HCT116 (cell line): Measurements from ENCODE around the gene SLC7A1. TPM values are rescaled to one million over a fixed set of nuclear protein-coding genes. Genes with fewer than 3 reads are reported as not detected.

ENCODE experiments used
- ATAC-seq: fragments of 200-7000 bp; cut with Tn5 transposase; 2 replicates; pipeline ENCODE4 v1.9.1; 2020; ENCODE audit warnings: mild to moderate bottlenecking, moderate library complexity
- BruUV-seq: library from RNA; stranded (reverse); fragments of 400-500 nt; replicated peaks from 2 replicates; lab custom pipeline; 2021; lab: Mats Ljungman, UMichigan
- CTCF ChIA-PET: fragments of 300-600 bp; sonication (Branson Sonifier 250); formaldehyde crosslinking; loops from one replicate; lab custom pipeline; 2021; ENCODE audit warnings: antibody characterized with exemption; lab: Charles Lee
- POLR2A ChIA-PET: fragments of 300-600, 350-600 bp; sonication (Branson Sonifier 250); formaldehyde crosslinking; loops from one replicate; lab custom pipeline; 2021; ENCODE audit warnings: antibody characterized with exemption; lab: Charles Lee
- RAD21 ChIA-PET, 2 experiments: fragments of 300-600 bp; sonication (Branson Sonifier 250); formaldehyde crosslinking; loops; one replicate each; lab custom pipeline; 2023; ENCODE audit warnings: low total read pairs in 2 of 2; ENCODE audit not compliant: uncharacterized antibody in 2 of 2, unreplicated experiment in 2 of 2, low non-redundant PET in 1 of 2; lab: Charles Lee
- DNase-seq: peaks from one replicate; pipeline ENCODE4 v3.0.0-alpha.2; 2010; ENCODE audit warnings: low read depth, low spot score
- H2AFZ ChIP-seq: fragments of 200-600 bp; shearing (Covaris generic), sonication (generic); 2 replicates; pipeline ENCODE4 v1.6.1; 2017; ENCODE audit warnings: low read depth, mixed run types, mixed read lengths, antibody characterized with exemption, low read length; ENCODE audit not compliant: poor library complexity, severe bottlenecking
- H3K27ac ChIP-seq: 2 replicates; pipeline ENCODE4 v1.5.1; 2012; ENCODE audit warnings: low read depth, low read length
- H3K27me3 ChIP-seq: fragments of 200-600 bp; sonication (generic); 2 replicates; pipeline ENCODE4 v1.6.1; 2016; ENCODE audit warnings: mixed run types, low read length, mixed read lengths; ENCODE audit not compliant: insufficient read depth
- H3K36me3 ChIP-seq, 2 experiments: fragments of 200-500 bp in 1 of 2; fragments of 200-600 bp in 1 of 2; sonication (Bioruptor generic) in 1 of 2; sonication (generic) in 1 of 2; 2 replicates each; pipeline versions ENCODE4 v1.5.1 to v1.6.1; 2014 to 2016; ENCODE audit warnings: low read length in 2 of 2, inconsistent platforms in 1 of 2, mixed read lengths in 1 of 2, mixed run types in 1 of 2; ENCODE audit not compliant: insufficient read depth in 2 of 2, control insufficient read depth in 1 of 2
- H3K4me1 ChIP-seq, 2 experiments: fragments of 200-600 bp in 1 of 2; sonication (generic) in 1 of 2; 2 replicates each; pipeline versions ENCODE4 v1.5.1 to v1.6.1; 2012 to 2017; ENCODE audit warnings: low read length in 2 of 2, inconsistent platforms in 1 of 2, mild to moderate bottlenecking in 1 of 2, mixed read lengths in 1 of 2, mixed run types in 1 of 2, moderate library complexity in 1 of 2; ENCODE audit not compliant: insufficient read depth in 2 of 2, control insufficient read depth in 1 of 2
- H3K4me2 ChIP-seq: fragments of 200-600 bp; sonication (generic); 2 replicates; pipeline ENCODE4 v1.6.1; 2017; ENCODE audit warnings: mixed run types, low read length, mixed read lengths
- H3K4me3 ChIP-seq, 2 experiments: fragments of 200-600 bp in 1 of 2; sonication (generic) in 1 of 2; replicated peaks in 1 of 2; 2 replicates each; pipeline ENCODE4 v1.5.1; 2011 to 2016; ENCODE audit warnings: low read length in 2 of 2, control low read depth in 1 of 2, low read depth in 1 of 2, mild to moderate bottlenecking in 1 of 2, mixed read lengths in 1 of 2, mixed run types in 1 of 2
- H3K79me2 ChIP-seq: fragments of 200-600 bp; sonication (generic); 2 replicates; pipeline ENCODE4 v1.6.1; 2017; ENCODE audit warnings: mild to moderate bottlenecking, mixed run types, low read length, moderate library complexity, mixed read lengths; ENCODE audit not compliant: insufficient read depth
- H3K9ac ChIP-seq: fragments of 200-600 bp; sonication (generic); 2 replicates; pipeline ENCODE4 v1.6.1; 2016; ENCODE audit warnings: low read length, mixed read lengths
- H3K9me2 ChIP-seq: fragments of 200-600 bp; sonication (generic), shearing (Covaris generic); 2 replicates; pipeline ENCODE4 v1.6.1; 2017; ENCODE audit warnings: mixed run types, mild to moderate bottlenecking, moderate library complexity; ENCODE audit not compliant: insufficient read depth
- H3K9me3 ChIP-seq, 2 experiments: fragments of 200-500 bp in 1 of 2; fragments of 200-600 bp in 1 of 2; sonication (Bioruptor generic) in 1 of 2; sonication (generic) in 1 of 2; 2 replicates each; pipeline ENCODE4 v1.6.1; 2014 to 2017; ENCODE audit warnings: low read length in 2 of 2, mixed read lengths in 2 of 2, inconsistent platforms in 1 of 2, low read depth in 1 of 2, mild to moderate bottlenecking in 1 of 2, mixed run types in 1 of 2, moderate library complexity in 1 of 2; ENCODE audit not compliant: control insufficient read depth in 1 of 2, insufficient read depth in 1 of 2
- H4K20me1 ChIP-seq: fragments of 200-600 bp; sonication (generic), shearing (Covaris generic); 2 replicates; pipeline ENCODE4 v1.6.1; 2017; ENCODE audit warnings: mixed run types, mild to moderate bottlenecking, moderate library complexity; ENCODE audit not compliant: insufficient read depth
- CBX3 ChIP-seq: IDR thresholded peaks from 2 replicates; pipeline ENCODE4 v1.6.1; 2012; ENCODE audit warnings: low read depth
- CEBPB ChIP-seq: IDR thresholded peaks from 2 replicates; pipeline ENCODE4 v1.6.1; 2012; ENCODE audit warnings: low read depth
- CTCF ChIP-seq, 3 experiments: fragments of 200-600 bp in 1 of 3; sonication (generic) in 1 of 3; IDR thresholded peaks in 2 of 3; conservative IDR thresholded peaks in 1 of 3; 2 replicates each; pipeline ENCODE4 v1.5.1; 2012 to 2017; ENCODE audit warnings: low read depth in 2 of 3, low read length in 2 of 3, antibody characterized with exemption in 1 of 3, borderline replicate concordance in 1 of 3, control low read depth in 1 of 3, mild to moderate bottlenecking in 1 of 3, mixed read lengths in 1 of 3, mixed run types in 1 of 3, moderate library complexity in 1 of 3; ENCODE audit not compliant: insufficient read depth in 1 of 3
- EGR1 ChIP-seq: IDR thresholded peaks from 2 replicates; pipeline ENCODE4 v1.6.1; 2012; ENCODE audit warnings: low read depth
- ELF1 ChIP-seq: IDR thresholded peaks from 2 replicates; pipeline ENCODE4 v1.6.1; 2012; ENCODE audit warnings: low read depth, borderline replicate concordance
- EZH2 ChIP-seq: fragments of 200-600 bp; sonication (generic); IDR thresholded peaks from 2 replicates; pipeline ENCODE4 v1.6.1; 2017; ENCODE audit warnings: antibody characterized with exemption, mixed run types
- EZH2phosphoT487 ChIP-seq: fragments of 200-600 bp; IDR thresholded peaks from 2 replicates; pipeline ENCODE4 v1.6.1; 2018; ENCODE audit warnings: antibody characterized with exemption, borderline replicate concordance
- FOSL1 ChIP-seq: IDR thresholded peaks from 2 replicates; pipeline ENCODE4 v1.6.1; 2012; ENCODE audit warnings: low read depth
- JUND ChIP-seq: IDR thresholded peaks from 2 replicates; pipeline ENCODE4 v1.6.1; 2012
- MAX ChIP-seq: IDR thresholded peaks from 2 replicates; pipeline ENCODE4 v1.6.1; 2012
- POLR2AphosphoS5 ChIP-seq: IDR thresholded peaks from 2 replicates; pipeline ENCODE4 v1.6.1; 2011; ENCODE audit warnings: mild to moderate bottlenecking, low read depth, low read length, moderate library complexity
- SP1 ChIP-seq: IDR thresholded peaks from 2 replicates; pipeline ENCODE4 v1.6.1; 2012; ENCODE audit warnings: low read depth
- SRF ChIP-seq: IDR thresholded peaks from 2 replicates; pipeline ENCODE4 v1.6.1; 2012; ENCODE audit warnings: low read depth
- YY1 ChIP-seq: IDR thresholded peaks from 2 replicates; pipeline ENCODE4 v1.6.1; 2011; ENCODE audit warnings: low read length, low read depth, moderate library complexity, mild to moderate bottlenecking; ENCODE audit not compliant: insufficient replicate concordance; ENCODE audit errors: extremely low read depth
- ZBTB33 ChIP-seq: IDR thresholded peaks from 2 replicates; pipeline ENCODE4 v1.6.1; 2011; ENCODE audit warnings: mild to moderate bottlenecking, low read length, moderate library complexity; ENCODE audit not compliant: insufficient replicate concordance; ENCODE audit errors: extremely low read depth
- ZFX ChIP-seq: fragments of 450-650 bp; IDR thresholded peaks from 2 replicates; pipeline ENCODE4 v1.6.1; 2017
- ZNF274 ChIP-seq: fragments of 200-500 bp; sonication (Bioruptor generic); IDR thresholded peaks from 2 replicates; pipeline ENCODE4 v1.6.1; 2014; ENCODE audit warnings: mild to moderate bottlenecking, low read depth, low read length, inconsistent platforms
- intact Hi-C: fragments of 100-400 bp; cut with micrococcal nuclease; formaldehyde crosslinking; loops from 2 replicates; pipeline ENCODE4 v1.10.0; 2022
- total RNA-seq: library from RNA; stranded (reverse); gene quantifications from one replicate; pipeline ENCODE4 v1.2.1, GENCODE V29; 2021; ENCODE audit not compliant: unreplicated experiment
- TF ChIP-seq, protein P1 (sequence below): IDR thresholded peaks from 2 replicates; pipeline ENCODE4 v1.6.1; 2012; ENCODE audit warnings: low read depth
- TF ChIP-seq, protein P2 (sequence below): IDR thresholded peaks from 2 replicates; pipeline ENCODE4 v1.6.1; 2012

Gene SLC7A1
- total RNA-seq, 1 experiment from 2014 or later = 124 TPM

DNA sequence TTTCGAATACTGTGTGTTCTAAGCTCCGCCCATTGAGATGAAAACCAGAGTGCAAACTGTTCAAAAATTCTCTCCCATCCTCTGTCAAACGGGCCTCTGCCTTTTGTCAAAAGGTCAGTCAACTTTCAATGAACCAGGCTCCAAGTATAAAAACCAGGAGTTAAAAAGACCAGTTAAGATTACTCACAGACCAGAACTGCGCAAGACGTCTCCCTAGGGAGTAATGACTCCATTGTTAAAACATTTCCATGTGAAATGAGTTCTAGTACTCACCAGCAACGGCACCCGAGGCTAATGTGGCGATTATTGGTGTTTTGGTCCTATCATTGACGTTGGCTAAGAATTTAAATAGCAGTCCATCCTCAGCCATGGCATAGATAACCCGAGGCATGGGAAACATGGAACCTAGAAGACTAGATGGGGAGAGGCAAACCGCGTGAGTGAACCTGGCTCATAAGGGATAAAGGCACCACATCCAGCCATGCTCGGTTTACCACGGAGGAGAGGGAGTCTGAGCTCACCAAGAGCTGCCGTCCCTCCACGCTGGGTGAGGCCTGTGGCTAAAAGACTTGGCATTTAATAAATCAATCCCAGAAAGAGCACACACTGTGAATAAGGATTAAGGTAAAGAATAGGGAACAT lies 73.3 kb downstream of the SLC7A1 start:
- ChIA-PET RAD21 (no interaction called here), POLR2A (no interaction called here), CTCF (no interaction called here)
- Histone ChIP-seq H3K27ac (no peak overlapping the region), H3K4me2 (no peak overlapping the region), H3K9me3 (no peaks in the 10 kb centered on the region), H3K9ac (no peak overlapping the region), H3K4me3 (no peak overlapping the region), H3K4me1 (peaks cover 0 to 7% of the 10 kb centered on the region in 2 experiments; a peak in 1 of 4 replicates), H4K20me1 (no peaks in the 10 kb centered on the region), H3K27me3 (no peaks in the 10 kb centered on the region), H3K36me3 (peaks cover 20 to 24% of the 10 kb centered on the region in 2 experiments), H2AFZ (no peak overlapping the region), H3K79me2 (peaks cover 4% of the 10 kb centered on the region; the same call in 1 of the 2 replicates), H3K9me2 (no peaks in the 10 kb centered on the region)
- BruUV-seq = no TSS peak
- intact Hi-C loops = no loop called here
- no peak for TF ChIP-seq SP1
- no peak for TF ChIP-seq EGR1
- TF ChIP-seq YY1 = no peak
- no peak for TF ChIP-seq POLR2AphosphoS5
- no peak for TF ChIP-seq CBX3
- no peak for TF ChIP-seq ZNF274
- no peak for TF ChIP-seq SRF
- TF ChIP-seq, protein P1, sequence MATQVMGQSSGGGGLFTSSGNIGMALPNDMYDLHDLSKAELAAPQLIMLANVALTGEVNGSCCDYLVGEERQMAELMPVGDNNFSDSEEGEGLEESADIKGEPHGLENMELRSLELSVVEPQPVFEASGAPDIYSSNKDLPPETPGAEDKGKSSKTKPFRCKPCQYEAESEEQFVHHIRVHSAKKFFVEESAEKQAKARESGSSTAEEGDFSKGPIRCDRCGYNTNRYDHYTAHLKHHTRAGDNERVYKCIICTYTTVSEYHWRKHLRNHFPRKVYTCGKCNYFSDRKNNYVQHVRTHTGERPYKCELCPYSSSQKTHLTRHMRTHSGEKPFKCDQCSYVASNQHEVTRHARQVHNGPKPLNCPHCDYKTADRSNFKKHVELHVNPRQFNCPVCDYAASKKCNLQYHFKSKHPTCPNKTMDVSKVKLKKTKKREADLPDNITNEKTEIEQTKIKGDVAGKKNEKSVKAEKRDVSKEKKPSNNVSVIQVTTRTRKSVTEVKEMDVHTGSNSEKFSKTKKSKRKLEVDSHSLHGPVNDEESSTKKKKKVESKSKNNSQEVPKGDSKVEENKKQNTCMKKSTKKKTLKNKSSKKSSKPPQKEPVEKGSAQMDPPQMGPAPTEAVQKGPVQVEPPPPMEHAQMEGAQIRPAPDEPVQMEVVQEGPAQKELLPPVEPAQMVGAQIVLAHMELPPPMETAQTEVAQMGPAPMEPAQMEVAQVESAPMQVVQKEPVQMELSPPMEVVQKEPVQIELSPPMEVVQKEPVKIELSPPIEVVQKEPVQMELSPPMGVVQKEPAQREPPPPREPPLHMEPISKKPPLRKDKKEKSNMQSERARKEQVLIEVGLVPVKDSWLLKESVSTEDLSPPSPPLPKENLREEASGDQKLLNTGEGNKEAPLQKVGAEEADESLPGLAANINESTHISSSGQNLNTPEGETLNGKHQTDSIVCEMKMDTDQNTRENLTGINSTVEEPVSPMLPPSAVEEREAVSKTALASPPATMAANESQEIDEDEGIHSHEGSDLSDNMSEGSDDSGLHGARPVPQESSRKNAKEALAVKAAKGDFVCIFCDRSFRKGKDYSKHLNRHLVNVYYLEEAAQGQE = no peak
- TF ChIP-seq JUND = no peak
- TF ChIP-seq EZH2phosphoT487 = no peak
- no peak for TF ChIP-seq FOSL1
- TF ChIP-seq, protein P2, sequence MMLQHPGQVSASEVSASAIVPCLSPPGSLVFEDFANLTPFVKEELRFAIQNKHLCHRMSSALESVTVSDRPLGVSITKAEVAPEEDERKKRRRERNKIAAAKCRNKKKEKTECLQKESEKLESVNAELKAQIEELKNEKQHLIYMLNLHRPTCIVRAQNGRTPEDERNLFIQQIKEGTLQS = no peak
- TF ChIP-seq EZH2 = no peak
- TF ChIP-seq ZFX = no peak
- no peak for TF ChIP-seq CTCF (IDR thresholded peaks at IDR 0.05 in 2 of 3, conservative IDR thresholded peaks at IDR 0.05 in 1 of 3; ENCODE audit: borderline replicate concordance in 1 of 3, insufficient read depth in 1 of 3, low read depth in 2 of 3, low read length in 2 of 3)
- no peak for TF ChIP-seq MAX
- no peak for TF ChIP-seq ZBTB33
- no peak for TF ChIP-seq ELF1
- TF ChIP-seq CEBPB = no peak
- ATAC-seq (no peak), DNase-seq (no peak)
